Activated T-cell treated with anti-CD3 and anti-CD28 coated beads, Interleukin-2, amount 50 U/mL, for 72 hours (primary cell): ENCODE results near the gene ZNF155. TPM values are rescaled to one million over a fixed set of nuclear protein-coding genes. Genes with fewer than 3 reads are reported as not detected.
"Not testable (repeated sequence)": the region's sequence is repeated elsewhere in the genome, so short reads cannot be mapped to it uniquely, and the experiment has no call there.

Source experiments
- ATAC-seq, 2 donors: fragments of 150-1000 bp; cut with Tn5 transposase; replicated peaks in 1 of 2; 2 replicates each; pipeline ENCODE4 v1.10.0; 2021; ENCODE audit warnings: moderate library complexity in 2 of 2, mild to moderate bottlenecking in 1 of 2
- DNase-seq, 2 donors: peaks; one replicate each; pipeline ENCODE4 v3.0.0; 2021 to 2022; ENCODE audit warnings: mixed read lengths in 1 of 2
- H3K27ac Mint-ChIP-seq: one replicate; pipeline ENCODE4 v1.8.0; 2022; ENCODE audit warnings: mild to moderate bottlenecking, moderate library complexity, mixed read lengths
- H3K27me3 Mint-ChIP-seq: one replicate; pipeline ENCODE4 v1.8.0; 2022; ENCODE audit warnings: low read depth, mixed read lengths
- H3K36me3 Mint-ChIP-seq, 2 donors: one replicate each; pipeline ENCODE4 v1.8.0; 2022; ENCODE audit warnings: mixed read lengths in 2 of 2, mild to moderate bottlenecking in 1 of 2; ENCODE audit not compliant: insufficient read depth in 2 of 2
- H3K4me1 Mint-ChIP-seq: one replicate; pipeline ENCODE4 v1.8.0; 2022; ENCODE audit warnings: low read depth, mixed read lengths
- H3K4me3 Mint-ChIP-seq, 2 donors: one replicate each; pipeline ENCODE4 v1.8.0; 2022; ENCODE audit warnings: mild to moderate bottlenecking in 2 of 2, mixed read lengths in 2 of 2, moderate library complexity in 2 of 2
- H3K9me3 Mint-ChIP-seq, 2 donors: one replicate each; pipeline ENCODE4 v1.8.0; 2022; ENCODE audit warnings: mixed read lengths in 2 of 2
- total RNA-seq, 2 donors: library from RNA; stranded (reverse); gene quantifications; one replicate each; pipeline ENCODE4 v1.2.3, GENCODE V29; 2022

ZNF155 gene
- 1 to 10 TPM; 6.0 to 7.5 TPM for total RNA-seq

GRCh38 chr19:43983912-43984686 lies at the start of gene ZNF155:
Gene ZNF155 (plus strand): TSS chr19:43984188. CDS start chr19:43988544, 4,356 bp downstream.
- H3K27ac Mint-ChIP-seq = peak within 1 kb of the TSS; percentile 91

GRCh38 chr19:43934985-43935708 lies 48.8 kb upstream of the ZNF155 start, which contains the start of gene ZNF45:
Gene ZNF45 (minus strand): TSS chr19:43935282. CDS start chr19:43922185, 13,097 bp downstream.
- Mint-ChIP-seq H3K27ac (peak within 1 kb of the TSS; percentile 93), H3K4me1 (peaks cover 24% of the 10 kb centered on the region), H3K27me3 (no peaks in the 10 kb centered on the region), H3K9me3 (peaks cover 4 to 10% of the 10 kb centered on the region in 2 donors), H3K36me3 (peaks cover 2 to 30% of the 10 kb centered on the region in 2 donors), H3K4me3 (peak within 1 kb of the TSS; percentile 83 to 94)
- ATAC-seq (peak; percentile 97), DNase-seq (peak; percentile 90 to 91)

More at GRCh38 chr19:43983912-43984686, at the start of gene ZNF155:
- Mint-ChIP-seq H3K27me3 (no peaks in the 10 kb centered on the region), H3K4me1 (peaks cover 10% of the 10 kb centered on the region), H3K9me3 (peaks cover 0 to 11% of the 10 kb centered on the region in 2 donors), H3K4me3 (peak within 1 kb of the TSS; percentile 91 to 94), H3K36me3 (peaks cover 9 to 10% of the 10 kb centered on the region in 2 donors)
- DNase-seq (peak; percentile 69 to 72), ATAC-seq (peak; percentile 95 to 98)

- Mint-ChIP-seq H3K27me3 (no peaks in the 10 kb centered on the region), H3K4me3 (peak overlapping the region; percentile 83 to 94), H3K9me3 (peaks cover 4 to 12% of the 10 kb centered on the region in 2 donors), H3K4me1 (peaks cover 24% of the 10 kb centered on the region), H3K27ac (peak overlapping the region; percentile 93), H3K36me3 (peaks cover under 1 to 23% of the 10 kb centered on the region in 2 donors)
- DNase-seq = no peak
- ATAC-seq = no peak
Observed at GRCh38 chr19:43936188-43936587, 47.8 kb upstream of the ZNF155 start.

GRCh38 chr19:43939557-43940260 lies 44.3 kb upstream of the ZNF155 start:
- Mint-ChIP-seq H3K27ac (no peak overlapping the region), H3K4me3 (no peak overlapping the region), H3K9me3 (peaks cover 4 to 14% of the 10 kb centered on the region in 2 donors), H3K36me3 (peaks cover 3 to 9% of the 10 kb centered on the region in 2 donors), H3K27me3 (peaks cover 23% of the 10 kb centered on the region), H3K4me1 (peaks cover 10% of the 10 kb centered on the region)
- DNase-seq (no peak), ATAC-seq (no peak)

DNA sequence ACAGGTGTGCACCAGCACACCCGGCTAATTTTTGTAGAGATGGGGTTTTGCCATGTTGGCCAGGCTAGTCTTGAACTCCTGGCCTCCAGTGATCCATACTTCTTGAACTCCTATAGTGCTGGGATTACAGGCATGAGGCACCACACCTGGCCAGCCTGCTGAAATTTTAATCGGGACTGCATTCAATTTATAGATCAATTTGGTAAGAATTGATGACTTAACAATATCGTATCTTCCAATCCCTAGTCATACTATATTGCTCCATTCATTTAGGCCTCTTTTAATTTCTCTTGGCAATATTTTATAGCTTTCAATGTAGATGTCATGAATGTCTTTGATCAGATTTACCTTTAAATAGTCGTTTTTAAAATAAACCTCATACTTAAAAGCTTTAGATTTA lies 43.3 kb upstream of the ZNF155 start:
- DNase-seq (no peak), ATAC-seq (no peak)
- Mint-ChIP-seq H3K9me3 (peaks cover 5 to 14% of the 10 kb centered on the region in 2 donors), H3K27ac (no peak overlapping the region), H3K4me3 (no peak overlapping the region), H3K36me3 (peaks cover 3 to 9% of the 10 kb centered on the region in 2 donors), H3K27me3 (peaks cover 25% of the 10 kb centered on the region), H3K4me1 (peaks cover 4% of the 10 kb centered on the region)

DNA sequence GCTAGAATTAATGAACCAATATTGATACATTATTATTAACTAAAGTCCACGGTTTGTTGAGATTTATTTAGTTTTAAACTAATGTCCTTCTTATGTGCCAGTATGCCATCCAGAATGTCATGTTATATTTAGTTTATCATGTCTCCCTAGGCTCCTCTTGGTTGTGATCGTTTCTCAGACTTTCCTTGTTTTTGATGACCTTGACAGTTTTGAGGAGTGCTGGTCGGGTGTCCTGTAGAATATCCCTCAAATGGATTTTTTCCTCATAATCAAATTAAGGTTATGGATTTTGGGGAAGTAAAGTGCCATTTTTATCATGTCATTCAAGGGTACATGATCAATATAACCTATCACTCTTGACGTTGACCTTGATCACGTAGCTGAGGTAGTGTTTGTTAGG lies 42.8 kb upstream of the ZNF155 start:
- Mint-ChIP-seq H3K4me1 (no peaks in the 10 kb centered on the region), H3K36me3 (peaks cover 5 to 13% of the 10 kb centered on the region in 2 donors), H3K4me3 (no peak overlapping the region), H3K9me3 (peaks cover 9 to 16% of the 10 kb centered on the region in 2 donors), H3K27ac (no peak overlapping the region), H3K27me3 (peaks cover 29% of the 10 kb centered on the region)
- no peak for DNase-seq
- no peak for ATAC-seq

GRCh38 chr19:43947412-43947811 lies 36.6 kb upstream of the ZNF155 start:
- H3K4me3 Mint-ChIP-seq, DNase-seq, H3K4me1 Mint-ChIP-seq, H3K27ac Mint-ChIP-seq, ATAC-seq: not testable (repeated sequence)
- peaks cover 22 to 30% of the 10 kb centered on the region in 2 donors for H3K9me3 Mint-ChIP-seq
- peaks cover 28% of the 10 kb centered on the region for H3K27me3 Mint-ChIP-seq
- H3K36me3 Mint-ChIP-seq = peaks cover 31% of the 10 kb centered on the region in 2 donors

DNA sequence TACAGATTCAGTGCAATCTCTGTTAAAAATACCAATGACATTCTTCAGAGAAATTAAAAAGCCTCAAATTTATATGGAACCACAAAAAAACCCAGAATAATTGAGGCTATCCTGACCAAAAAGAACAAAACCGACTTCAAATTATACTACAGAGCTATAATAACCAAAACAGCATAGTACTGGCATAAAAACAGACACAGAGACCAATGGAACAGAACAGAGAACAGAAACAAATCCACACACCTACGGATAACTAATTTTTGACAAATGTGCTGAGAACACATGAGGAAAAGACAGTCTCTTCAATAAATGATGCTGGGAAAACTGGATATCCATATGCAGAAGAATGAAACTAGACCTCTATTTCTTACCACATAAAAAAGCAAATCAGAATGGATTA lies 34.2 kb upstream of the ZNF155 start:
- Mint-ChIP-seq H3K36me3 (peaks cover 32% of the 10 kb centered on the region in 2 donors), H3K4me3 (peak overlapping the region in 1 of 2 donors; percentile 26), H3K27me3 (peaks cover 12% of the 10 kb centered on the region), H3K9me3 (peaks cover 22 to 31% of the 10 kb centered on the region in 2 donors)
- ATAC-seq, DNase-seq, H3K4me1 Mint-ChIP-seq, H3K27ac Mint-ChIP-seq: not testable (repeated sequence)

DNA sequence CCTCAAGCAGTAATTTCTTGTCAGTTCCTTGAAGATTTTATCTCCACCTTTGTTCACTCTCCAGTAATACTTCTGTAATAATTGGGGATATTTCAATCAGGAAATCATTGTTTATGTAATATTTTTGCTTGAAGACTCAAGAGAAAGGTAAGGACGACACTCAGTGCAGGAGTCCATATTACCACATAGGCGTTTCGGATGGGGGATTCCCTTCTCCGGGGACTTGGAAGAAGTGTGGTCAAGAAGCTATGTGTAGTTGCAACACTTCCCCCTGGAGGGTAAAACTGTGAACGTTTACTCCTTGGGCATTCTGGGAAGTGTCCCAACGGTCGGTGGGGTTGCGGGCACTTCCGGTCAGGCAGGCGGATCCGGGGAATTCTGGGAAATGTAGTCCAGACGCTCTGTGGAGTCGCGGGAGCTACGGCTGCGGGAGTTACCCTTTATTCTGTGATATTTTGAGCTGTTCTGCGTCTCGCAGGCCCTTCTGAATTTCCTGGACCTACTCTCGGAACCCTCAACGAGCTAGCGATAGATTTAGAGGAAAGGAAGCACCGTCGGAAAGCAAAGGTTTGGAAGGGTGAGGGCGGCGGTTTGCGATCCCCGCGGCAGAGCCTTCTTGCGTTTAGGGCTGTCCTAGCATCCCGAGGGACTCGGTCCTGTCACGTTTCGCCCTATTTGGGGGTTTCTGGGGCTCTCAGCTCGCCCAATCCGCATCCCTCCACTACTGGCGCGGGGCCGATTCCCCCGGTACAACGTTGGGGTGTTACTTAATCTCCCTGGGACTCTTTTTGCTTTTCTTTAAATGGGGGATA lies 32.9 kb upstream of the ZNF155 start, which contains the start of gene ZNF221:
Gene ZNF221, plus strand, starts transcription at position 395 of the 812 bp plus-strand sequence. CDS start 11,499 bp downstream, outside the sequence.
- ATAC-seq = peak; percentile 94 to 97
- Mint-ChIP-seq H3K4me3 (peak within 1 kb of the TSS; percentile 93 to 100), H3K4me1 (peaks cover 4% of the 10 kb centered on the region), H3K27me3 (peaks cover 8% of the 10 kb centered on the region), H3K27ac (peak within 1 kb of the TSS; percentile 97), H3K36me3 (peaks cover 31 to 35% of the 10 kb centered on the region in 2 donors), H3K9me3 (peaks cover 21 to 28% of the 10 kb centered on the region in 2 donors)
- peak; percentile 75 to 77 for DNase-seq

DNA sequence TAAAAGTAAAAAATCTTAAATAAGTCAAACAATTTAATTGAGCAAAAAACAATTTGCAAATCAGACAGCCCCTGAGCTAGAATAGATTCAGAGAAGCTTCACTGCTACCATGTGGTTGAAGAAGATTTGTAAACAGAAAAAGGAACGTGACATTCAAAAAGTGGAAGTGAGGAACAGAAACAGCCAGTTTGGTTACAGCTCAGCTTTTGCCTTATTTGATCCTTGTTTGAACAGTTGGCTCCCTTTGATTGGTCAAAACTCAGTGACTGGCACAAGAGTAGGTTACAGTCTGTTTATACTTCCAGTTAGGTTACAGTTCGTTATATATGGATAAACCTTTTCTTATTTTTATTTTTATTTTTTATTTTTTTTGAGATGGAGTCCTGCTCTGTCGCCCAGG lies 27.2 kb upstream of the ZNF155 start:
- no peak for DNase-seq

DNA sequence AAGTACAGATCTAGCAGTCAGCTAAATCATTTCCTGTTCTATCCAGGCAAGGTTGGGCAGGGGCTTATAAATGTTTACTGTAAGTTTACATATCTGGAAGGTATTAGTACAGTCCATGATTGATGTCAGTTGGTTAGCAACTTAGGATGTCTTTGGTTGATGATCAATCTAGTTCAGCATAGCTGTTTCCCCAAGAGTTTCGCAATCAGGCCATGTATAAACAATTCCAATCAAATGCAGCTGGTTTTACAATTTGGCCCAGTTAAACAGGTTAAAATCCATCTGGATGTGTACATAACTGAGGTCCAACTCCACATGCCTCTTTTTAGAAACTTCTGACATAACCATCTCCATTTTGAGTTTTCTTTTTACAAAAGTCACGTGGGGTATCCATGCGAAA lies 26.1 kb upstream of the ZNF155 start:
- DNase-seq (no peak), ATAC-seq (no peak)
- no peak overlapping the region for H3K4me3 Mint-ChIP-seq
- no peaks in the 10 kb centered on the region for H3K27me3 Mint-ChIP-seq
- no peak overlapping the region for H3K27ac Mint-ChIP-seq
- peaks cover 13 to 25% of the 10 kb centered on the region in 2 donors for H3K36me3 Mint-ChIP-seq
- H3K9me3 Mint-ChIP-seq = peaks cover 13 to 14% of the 10 kb centered on the region in 2 donors
- H3K4me1 Mint-ChIP-seq = no peaks in the 10 kb centered on the region

More for the DNA sequence above, 27.2 kb upstream of the ZNF155 start:
- H3K27me3 Mint-ChIP-seq = no peaks in the 10 kb centered on the region
- H3K4me1 Mint-ChIP-seq = no peaks in the 10 kb centered on the region
- no peak overlapping the region for H3K27ac Mint-ChIP-seq
- peaks cover 17 to 21% of the 10 kb centered on the region in 2 donors for H3K36me3 Mint-ChIP-seq
- H3K9me3 Mint-ChIP-seq = peaks cover 10 to 14% of the 10 kb centered on the region in 2 donors
- ATAC-seq = no peak
- H3K4me3 Mint-ChIP-seq = no peak overlapping the region

DNA sequence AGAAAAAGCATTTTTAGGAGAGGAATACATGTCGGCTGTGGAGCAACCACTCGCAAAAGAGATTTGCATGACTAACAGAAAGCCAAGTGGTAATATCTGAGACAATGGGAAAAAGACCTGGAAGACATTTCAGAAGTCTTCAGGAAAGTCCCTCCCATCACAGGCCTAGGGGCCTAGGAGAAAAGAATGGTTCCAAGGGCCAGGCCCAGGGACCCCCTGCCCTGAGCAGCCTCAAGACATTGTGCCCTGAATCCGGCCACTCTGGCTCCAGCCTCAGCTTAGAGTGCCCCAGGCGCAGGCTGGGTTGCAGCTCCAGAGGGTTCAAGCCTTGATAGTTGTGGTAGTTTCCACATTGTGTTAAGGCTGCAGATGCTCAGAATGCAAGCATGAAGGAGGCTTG lies 23.6 kb upstream of the ZNF155 start:
- H3K27ac Mint-ChIP-seq = no peak overlapping the region
- no peak for DNase-seq
- no peak overlapping the region for H3K4me3 Mint-ChIP-seq
- H3K27me3 Mint-ChIP-seq = no peaks in the 10 kb centered on the region
- H3K4me1 Mint-ChIP-seq = no peaks in the 10 kb centered on the region
- peaks cover 21 to 39% of the 10 kb centered on the region in 2 donors for H3K36me3 Mint-ChIP-seq
- peaks cover 19 to 23% of the 10 kb centered on the region in 2 donors for H3K9me3 Mint-ChIP-seq
- ATAC-seq = no peak
